ENCODE measurements around the gene SAMD10.
A peak's percentile ranks its signal among the peaks of the same experiment; 100 is the strongest.

The SAMD10 gene

GRCh38 chr20:63979557-63980316, at the start of gene SAMD10:
Gene SAMD10 (minus strand): TSS chr20:63979642. CDS start chr20:63979467, 175 bp downstream.
- peak; percentile 78 for DNase-seq

- no peak for DNase-seq
Observed at GRCh38 chr20:64027981-64028685, 48.7 kb upstream of the SAMD10 start.

DNA sequence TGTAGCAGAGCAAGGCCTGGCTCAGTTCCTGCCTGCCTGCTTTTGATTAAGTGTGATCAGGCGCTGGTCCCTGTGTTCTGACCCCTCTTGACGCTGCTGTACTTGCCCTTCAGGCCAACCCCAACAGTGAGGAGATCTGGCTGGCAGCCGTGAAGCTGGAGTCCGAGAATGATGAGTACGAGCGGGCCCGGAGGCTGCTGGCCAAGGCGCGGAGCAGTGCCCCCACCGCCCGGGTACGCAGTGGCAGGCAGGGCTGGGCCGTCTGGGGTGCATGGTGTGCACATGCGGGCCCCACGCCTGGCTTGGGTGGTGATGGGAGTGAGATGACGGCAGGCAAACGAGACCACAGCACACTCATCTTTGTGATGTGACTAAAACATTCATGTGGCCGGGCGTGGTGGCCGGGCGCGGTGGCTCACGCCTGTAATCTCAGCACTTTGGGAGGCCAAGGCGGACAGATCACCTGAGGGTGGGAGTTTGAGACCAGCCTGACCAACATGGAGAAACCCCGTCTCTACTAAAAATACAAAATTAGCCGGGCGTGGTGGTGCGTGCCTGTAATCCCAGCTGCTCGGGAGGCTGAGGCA, 46.5 kb upstream of the SAMD10 start:
- DNase-seq: no peak

GRCh38 chr20:64025101-64025825, 45.8 kb upstream of the SAMD10 start:
- DNase-seq: no peak

DNA sequence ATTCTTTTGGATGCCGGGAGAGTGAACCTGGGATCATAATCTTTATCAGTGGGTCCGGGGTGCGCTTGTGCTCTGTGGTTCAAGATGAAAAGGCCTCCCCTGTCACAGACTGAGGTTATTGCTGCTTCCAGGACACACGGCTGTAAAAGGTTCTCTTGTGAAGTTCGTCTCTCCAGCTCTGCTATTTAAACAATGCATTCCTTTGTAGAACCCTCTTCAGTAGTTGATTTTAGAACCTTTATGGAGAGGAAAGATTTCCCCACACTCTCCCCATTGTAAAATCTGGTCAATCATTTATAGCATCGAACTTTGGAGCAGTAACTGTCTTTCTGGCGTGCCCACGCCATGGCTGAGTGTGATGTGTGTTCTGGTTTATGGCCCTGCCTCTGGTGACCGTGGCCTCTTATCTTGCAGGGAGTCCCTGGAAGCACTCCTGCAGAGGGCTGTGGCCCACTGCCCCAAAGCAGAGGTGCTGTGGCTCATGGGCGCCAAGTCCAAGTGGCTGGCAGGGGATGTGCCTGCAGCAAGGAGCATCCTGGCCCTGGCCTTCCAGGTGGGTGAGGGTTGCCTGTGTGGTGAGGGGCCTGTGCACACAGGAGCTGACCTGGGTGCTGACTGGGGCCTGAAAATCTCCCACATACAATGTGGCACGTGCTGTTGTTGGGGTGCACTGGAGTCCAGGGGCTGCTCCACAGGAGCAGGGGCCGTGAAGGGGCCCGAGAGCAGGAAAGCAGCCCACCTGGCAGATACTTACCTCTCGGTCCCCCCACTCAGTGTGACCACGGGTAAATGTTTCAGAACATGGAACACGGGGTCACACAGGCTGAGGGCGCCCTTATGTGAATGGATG, 44.9 kb upstream of the SAMD10 start:
- DNase-seq: no peak

GRCh38 chr20:64023361-64024140, 44.1 kb upstream of the SAMD10 start:
- no peak for DNase-seq

DNA sequence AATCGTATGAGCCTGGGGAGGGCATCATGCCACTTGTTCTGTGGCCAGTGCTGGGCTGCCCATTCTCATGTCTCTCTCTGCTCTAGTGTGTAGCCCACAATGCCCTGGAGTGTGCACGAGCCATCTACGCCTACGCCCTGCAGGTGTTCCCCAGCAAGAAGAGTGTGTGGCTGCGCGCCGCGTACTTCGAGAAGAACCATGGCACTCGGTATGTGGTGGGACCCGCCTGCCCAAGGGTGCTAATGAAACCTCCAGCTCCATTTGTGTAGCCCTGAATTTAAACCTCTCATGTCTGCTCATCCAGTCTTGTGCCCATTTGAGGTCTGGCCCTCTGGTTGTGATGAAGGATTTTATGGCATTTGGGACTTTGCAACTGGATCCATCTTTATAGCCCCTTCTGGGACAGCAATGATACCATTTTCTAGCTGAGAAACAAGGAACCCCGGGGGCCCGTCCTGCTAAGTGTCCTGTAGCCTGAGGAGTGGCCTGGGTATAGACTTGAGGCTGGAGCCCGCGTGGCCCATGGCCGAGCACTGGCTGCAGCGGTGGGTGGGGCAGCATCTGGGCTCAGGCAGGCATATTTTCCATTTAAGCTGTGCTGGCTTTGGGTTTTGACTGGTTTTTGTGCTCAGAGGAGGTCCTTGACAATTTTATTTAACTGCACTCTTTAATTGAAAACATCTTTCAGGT, 43.4 kb upstream of the SAMD10 start:
- DNase-seq: no peak

GRCh38 chr20:64021124-64021975, 41.9 kb upstream of the SAMD10 start:
- DNase-seq: no peak

- DNase-seq: no peak
Observed at GRCh38 chr20:64015635-64016034, 36.2 kb upstream of the SAMD10 start.

DNA sequence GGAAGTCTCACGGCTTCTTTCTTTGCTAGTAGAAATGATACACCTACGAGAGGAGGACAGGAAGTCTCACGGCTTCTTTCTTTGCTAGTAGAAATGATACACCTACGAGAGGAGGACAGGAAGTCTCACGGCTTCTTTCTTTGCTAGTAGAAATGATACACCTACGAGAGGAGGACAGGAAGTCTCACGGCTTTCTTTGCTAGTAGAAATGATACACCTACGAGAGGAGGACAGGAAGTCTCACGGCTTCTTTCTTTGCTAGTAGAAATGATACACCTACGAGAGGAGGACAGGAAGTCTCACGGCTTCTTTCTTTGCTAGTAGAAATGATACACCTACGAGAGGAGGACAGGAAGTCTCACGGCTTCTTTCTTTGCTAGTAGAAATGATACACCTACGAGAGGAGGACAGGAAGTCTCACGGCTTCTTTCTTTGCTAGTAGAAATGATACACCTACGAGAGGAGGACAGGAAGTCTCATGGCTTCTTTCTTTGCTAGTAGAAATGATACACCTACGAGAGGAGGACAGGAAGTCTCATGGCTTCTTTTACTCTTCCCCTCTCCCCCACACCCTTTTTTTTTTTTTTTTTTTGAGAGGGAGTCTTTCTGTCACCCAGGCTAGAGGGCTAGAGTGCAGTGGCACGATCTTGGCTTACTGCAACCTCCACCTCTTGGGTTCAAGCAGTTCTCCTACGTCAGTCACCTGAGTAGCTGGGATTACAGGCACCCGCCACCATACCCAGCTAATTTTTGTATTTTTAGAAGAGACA, 33.1 kb upstream of the SAMD10 start:
- peak; percentile 42 for DNase-seq

- no peak for DNase-seq
Observed at GRCh38 chr20:64011366-64011779, 31.9 kb upstream of the SAMD10 start.

DNA sequence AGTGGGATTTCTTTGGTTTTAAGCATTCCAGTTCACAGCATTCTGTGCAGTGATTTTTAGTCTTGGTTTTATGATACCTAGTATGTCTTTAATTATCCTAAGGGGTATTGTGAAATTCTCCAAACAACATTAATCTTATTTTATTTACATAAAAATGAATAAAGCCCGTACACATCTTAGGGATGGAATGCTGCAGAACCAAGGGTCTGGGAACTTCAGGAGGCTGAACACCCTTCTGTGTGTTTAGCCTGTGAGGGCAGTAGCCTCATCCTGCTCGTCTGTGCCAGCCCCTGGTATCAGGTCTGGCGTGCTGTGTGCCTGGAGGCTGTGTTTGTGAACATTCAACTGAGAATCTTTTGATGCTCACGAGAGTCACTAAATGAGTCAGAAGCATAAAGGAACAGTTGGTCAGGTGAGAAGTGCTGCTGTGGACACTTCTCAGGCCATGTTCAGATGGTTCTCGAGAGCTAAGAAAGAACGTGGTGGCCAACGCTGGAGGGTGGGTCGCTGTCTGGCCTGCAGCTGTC, 31.3 kb upstream of the SAMD10 start:
- no peak for DNase-seq

DNA sequence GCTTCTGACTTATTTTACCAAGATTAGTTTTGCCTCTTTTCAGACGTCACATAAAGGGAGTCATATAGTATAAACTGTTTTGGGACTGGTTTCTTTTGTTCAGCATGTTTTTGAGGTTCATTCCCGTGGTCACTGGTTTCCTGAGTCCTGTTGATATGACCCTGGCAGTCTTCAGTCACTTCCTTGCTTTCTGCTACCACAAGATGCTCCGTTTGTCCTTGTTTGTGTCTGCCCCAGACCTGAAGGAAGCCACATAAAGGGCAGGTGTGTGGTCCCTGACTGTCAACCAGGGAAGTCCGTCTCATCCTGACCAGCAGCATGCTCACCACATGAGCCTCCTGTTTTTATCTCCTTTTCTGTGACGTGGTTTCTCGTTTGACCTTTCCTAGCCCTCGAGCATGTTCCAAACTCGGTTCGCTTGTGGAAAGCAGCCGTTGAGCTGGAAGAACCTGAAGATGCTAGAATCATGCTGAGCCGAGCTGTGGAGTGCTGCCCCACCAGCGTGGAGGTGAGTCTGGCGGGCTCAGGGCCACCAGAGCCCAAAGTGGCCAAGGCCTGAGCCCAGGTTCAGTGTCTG, 30.5 kb upstream of the SAMD10 start:
- no peak for DNase-seq

DNA sequence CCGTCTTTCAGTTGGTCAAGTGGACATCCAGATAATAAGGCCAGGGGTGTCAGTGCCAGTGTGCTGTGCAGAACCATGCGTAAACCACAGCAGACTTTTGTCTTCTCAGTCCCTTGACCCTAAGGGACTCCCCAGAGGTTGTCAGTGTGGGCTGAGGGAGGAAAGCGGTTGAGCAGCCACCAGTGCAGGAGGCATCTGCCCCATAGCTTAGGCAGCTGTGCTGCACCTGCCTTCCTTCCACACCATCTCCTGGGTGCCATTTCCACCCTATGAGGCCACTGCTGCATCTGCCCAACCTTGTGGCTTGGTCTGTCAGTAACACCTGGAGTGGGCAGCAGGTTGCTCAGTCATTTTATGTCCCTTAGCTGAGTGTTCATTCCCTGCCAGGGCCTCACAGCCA, 27.5 kb upstream of the SAMD10 start:
- no peak for DNase-seq

DNA sequence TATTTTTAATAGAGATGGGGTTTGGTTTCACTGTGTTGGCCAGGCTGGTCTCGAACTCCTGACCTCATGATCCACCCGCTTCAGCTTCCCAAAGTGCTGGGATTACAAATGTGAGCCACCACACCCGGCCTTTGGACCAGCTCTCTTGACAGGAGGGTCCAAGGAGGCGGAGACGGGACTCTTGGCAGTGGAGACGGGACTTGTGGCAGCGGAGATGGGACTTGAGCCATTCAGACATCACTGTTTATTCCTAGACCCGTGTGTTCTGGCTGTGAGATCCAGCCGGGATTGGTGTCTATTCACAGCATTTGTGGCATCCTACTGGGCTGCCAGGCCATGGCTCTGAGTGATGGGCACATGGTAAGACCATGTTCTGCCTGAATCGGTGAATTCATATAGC, 27.0 kb upstream of the SAMD10 start:
- no peak for DNase-seq

GRCh38 chr20:64005394-64005793, 26.0 kb upstream of the SAMD10 start:
- DNase-seq: no peak

GRCh38 chr20:64003960-64004725, 24.7 kb upstream of the SAMD10 start:
- no peak for DNase-seq

GRCh38 chr20:64001607-64002011, 22.2 kb upstream of the SAMD10 start:
- no peak for DNase-seq
